PFSK-1 (cell line): ENCODE measurements around the gene WDR54.

ENCODE experiments used
- FOXP2 ChIP-seq: optimal IDR thresholded peaks from 2 replicates; pipeline ENCODE3; 2011; ENCODE audit warnings: borderline replicate concordance, control low read depth, inconsistent platforms; ENCODE audit not compliant: insufficient read depth; ENCODE audit errors: extremely low read length, extremely low read depth
- POLR2AphosphoS5 ChIP-seq: IDR thresholded peaks from 2 replicates; pipeline ENCODE4 v1.6.1; 2012; ENCODE audit warnings: low read depth, mild to moderate bottlenecking, control low read depth, low read length, moderate library complexity
- SIN3A ChIP-seq: IDR thresholded peaks from 2 replicates; pipeline ENCODE4 v1.6.1; 2012; ENCODE audit warnings: mild to moderate bottlenecking, low read length, moderate library complexity, borderline replicate concordance; ENCODE audit not compliant: insufficient read depth
- TAF1 ChIP-seq: IDR thresholded peaks from 2 replicates; pipeline ENCODE4 v1.6.1; 2012; ENCODE audit warnings: low read length, control low read depth, borderline replicate concordance; ENCODE audit not compliant: insufficient read depth
- TF ChIP-seq, protein P1 (sequence below), 2 experiments: IDR thresholded peaks; 2 replicates each; pipeline versions ENCODE4 v1.6.1 to v1.8.0; 2011 to 2012; ENCODE audit warnings: low read depth in 2 of 2, low read length in 2 of 2, control low read depth in 1 of 2, inconsistent platforms in 1 of 2, mild to moderate bottlenecking in 1 of 2, moderate library complexity in 1 of 2; ENCODE audit not compliant: insufficient read depth in 1 of 2

The WDR54 gene

DNA sequence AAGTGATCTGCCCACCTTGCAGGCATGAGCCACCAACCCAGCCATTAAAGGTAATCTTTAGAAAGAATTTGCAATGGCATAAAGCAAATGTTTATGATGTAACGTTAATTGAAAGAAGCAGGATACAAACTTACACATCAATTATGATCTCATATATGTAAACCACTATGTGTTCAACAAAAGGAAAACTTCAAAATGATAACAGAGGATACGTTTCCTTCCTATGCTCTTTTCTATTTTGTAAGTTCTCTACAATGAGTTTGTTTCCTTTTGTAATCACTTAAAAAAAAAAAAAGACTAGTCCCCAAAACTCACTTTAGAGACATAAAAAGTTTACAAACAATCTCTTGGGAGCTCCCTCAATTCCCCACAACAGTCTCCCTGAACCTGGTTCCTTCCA lies 1.5 kb upstream of the WDR54 start:
- TF ChIP-seq FOXP2 (no peak), TAF1 (no peak), POLR2AphosphoS5 (no peak), SIN3A (no peak)
- TF ChIP-seq, protein P1, sequence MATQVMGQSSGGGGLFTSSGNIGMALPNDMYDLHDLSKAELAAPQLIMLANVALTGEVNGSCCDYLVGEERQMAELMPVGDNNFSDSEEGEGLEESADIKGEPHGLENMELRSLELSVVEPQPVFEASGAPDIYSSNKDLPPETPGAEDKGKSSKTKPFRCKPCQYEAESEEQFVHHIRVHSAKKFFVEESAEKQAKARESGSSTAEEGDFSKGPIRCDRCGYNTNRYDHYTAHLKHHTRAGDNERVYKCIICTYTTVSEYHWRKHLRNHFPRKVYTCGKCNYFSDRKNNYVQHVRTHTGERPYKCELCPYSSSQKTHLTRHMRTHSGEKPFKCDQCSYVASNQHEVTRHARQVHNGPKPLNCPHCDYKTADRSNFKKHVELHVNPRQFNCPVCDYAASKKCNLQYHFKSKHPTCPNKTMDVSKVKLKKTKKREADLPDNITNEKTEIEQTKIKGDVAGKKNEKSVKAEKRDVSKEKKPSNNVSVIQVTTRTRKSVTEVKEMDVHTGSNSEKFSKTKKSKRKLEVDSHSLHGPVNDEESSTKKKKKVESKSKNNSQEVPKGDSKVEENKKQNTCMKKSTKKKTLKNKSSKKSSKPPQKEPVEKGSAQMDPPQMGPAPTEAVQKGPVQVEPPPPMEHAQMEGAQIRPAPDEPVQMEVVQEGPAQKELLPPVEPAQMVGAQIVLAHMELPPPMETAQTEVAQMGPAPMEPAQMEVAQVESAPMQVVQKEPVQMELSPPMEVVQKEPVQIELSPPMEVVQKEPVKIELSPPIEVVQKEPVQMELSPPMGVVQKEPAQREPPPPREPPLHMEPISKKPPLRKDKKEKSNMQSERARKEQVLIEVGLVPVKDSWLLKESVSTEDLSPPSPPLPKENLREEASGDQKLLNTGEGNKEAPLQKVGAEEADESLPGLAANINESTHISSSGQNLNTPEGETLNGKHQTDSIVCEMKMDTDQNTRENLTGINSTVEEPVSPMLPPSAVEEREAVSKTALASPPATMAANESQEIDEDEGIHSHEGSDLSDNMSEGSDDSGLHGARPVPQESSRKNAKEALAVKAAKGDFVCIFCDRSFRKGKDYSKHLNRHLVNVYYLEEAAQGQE (IDR thresholded peaks at IDR 0.05; ENCODE audit: insufficient read depth in 1 of 2, low read depth in 2 of 2, low read length in 2 of 2) = no peak

DNA sequence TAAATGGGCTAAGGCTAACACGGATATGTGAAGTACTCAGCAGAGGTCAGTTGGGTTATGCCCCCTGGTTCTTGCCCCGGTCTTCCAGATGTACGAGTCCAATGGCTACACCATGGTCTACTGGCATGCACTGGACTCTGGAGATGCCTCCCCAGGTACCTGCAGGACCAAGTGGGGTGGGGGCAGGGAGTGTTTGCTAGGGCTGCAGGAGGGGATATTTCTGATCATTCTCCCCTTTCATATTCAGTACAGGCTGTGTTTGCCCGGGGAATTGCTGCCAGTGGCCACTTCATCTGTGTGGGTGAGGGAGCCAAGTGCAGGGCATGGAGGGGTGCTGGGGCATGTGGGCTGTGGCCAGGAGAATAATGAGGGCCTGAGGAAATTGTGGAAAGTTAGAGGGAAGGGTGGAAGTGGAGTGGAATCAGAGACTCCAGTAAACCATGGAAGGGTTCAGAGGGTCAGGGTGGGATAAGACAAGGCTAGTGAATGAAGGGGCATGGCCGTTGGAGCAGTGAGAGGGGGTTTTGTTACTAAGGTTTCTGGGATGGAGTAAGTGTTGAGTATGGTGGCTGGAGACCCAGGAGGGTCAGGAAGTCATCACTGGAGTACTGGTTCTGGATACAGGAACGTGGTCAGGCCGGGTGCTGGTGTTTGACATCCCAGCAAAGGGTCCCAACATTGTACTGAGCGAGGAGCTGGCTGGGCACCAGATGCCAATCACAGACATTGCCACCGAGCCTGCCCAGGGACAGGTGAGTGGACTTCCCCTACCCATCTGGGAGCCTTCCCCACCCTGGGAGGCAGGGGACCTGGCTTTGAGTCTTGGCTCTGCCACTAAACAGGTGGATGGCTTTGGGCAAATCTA lies 1.9 kb downstream of the WDR54 start:
- TF ChIP-seq, protein P1 (IDR thresholded peaks at IDR 0.05; ENCODE audit: insufficient read depth in 1 of 2, low read depth in 2 of 2, low read length in 2 of 2) = no peak
- TF ChIP-seq SIN3A = no peak
- no peak for TF ChIP-seq FOXP2
- no peak for TF ChIP-seq TAF1
- peak; percentile 49; the same call in 1 of the 2 replicates for TF ChIP-seq POLR2AphosphoS5

DNA sequence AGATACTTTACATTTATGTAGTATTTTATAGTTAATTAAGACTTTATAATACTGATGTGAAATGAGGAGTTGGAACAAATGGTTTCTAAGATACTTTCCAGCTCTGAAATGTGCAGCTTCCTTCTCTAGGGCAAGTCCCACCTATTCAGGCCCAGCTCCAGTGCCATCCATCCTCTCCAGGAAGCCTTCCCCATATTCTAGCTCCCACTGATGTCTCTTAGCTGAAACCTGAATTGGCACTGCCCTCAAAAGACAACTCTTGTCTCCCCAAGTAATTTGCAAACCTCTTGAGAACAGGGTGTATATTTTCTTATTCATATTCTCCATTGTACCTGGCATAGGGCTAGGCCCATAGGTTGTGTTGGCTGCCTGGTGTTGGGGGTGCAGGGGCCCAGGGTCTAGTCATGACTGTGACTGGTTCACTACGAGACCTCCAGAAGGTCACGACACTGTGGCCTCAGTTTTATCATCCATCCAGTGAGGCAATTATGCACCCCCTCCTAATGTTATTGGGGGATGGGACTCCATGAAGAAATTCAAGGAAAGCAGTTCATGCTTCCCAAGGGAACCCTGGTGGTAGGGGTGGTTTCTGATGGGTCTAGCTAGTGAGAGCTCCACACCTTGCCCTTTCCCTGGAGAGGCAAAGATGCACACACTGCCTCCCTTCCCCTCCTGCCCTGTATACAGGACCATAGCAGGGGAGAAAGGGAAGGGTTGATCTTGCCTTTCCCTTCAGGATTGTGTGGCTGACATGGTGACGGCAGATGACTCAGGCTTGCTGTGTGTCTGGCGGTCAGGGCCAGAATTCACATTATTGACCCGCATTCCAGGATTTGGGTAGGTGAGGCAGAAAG lies 2.8 kb downstream of the WDR54 start:
- TF ChIP-seq, protein P1 (IDR thresholded peaks at IDR 0.05; ENCODE audit: insufficient read depth in 1 of 2, low read depth in 2 of 2, low read length in 2 of 2) = no peak
- no peak for TF ChIP-seq SIN3A
- no peak for TF ChIP-seq FOXP2
- no peak for TF ChIP-seq TAF1
- no peak; the same call in 1 of the 2 replicates for TF ChIP-seq POLR2AphosphoS5

DNA sequence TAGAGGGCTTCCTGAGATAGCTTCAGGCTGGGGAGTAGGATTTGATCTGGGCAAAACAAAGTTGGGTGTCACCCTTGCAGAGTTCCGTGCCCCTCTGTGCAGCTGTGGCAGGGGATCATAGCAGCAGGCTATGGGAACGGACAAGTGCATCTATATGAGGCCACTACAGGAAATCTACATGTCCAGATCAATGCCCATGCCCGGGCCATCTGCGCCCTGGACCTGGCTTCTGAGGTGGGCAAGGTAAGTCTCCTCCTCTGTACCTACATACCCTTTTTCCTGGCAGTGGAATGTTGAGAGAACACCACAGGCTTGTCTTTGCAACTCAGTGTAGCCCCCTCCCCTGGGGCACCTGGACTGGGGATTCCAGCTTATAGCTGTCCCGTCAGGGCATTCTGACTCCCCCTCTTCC lies 3.5 kb downstream of the WDR54 start:
- TF ChIP-seq FOXP2 = no peak
- TF ChIP-seq, protein P1 (IDR thresholded peaks at IDR 0.05; ENCODE audit: insufficient read depth in 1 of 2, low read depth in 2 of 2, low read length in 2 of 2) = no peak
- TF ChIP-seq TAF1 = no peak
- TF ChIP-seq SIN3A = no peak
- no peak for TF ChIP-seq POLR2AphosphoS5
